Ishikawa (cell line): ENCODE data around the gene MATN3.

ENCODE experiments used
- CEBPB ChIP-seq: IDR thresholded peaks from 2 replicates; pipeline ENCODE4 v1.6.1; 2012
- CREB1 ChIP-seq: IDR thresholded peaks from 2 replicates; pipeline ENCODE4 v1.6.1; 2012; ENCODE audit warnings: low read depth
- EGR1 ChIP-seq: IDR thresholded peaks from 2 replicates; pipeline ENCODE4 v1.6.1; 2012
- EP300 ChIP-seq: IDR thresholded peaks from 2 replicates; pipeline ENCODE4 v1.6.1; 2012; ENCODE audit warnings: borderline replicate concordance
- FOXM1 ChIP-seq: IDR thresholded peaks from 2 replicates; pipeline ENCODE4 v1.6.1; 2012; ENCODE audit warnings: low read depth, borderline replicate concordance
- MAX ChIP-seq: IDR thresholded peaks from 2 replicates; pipeline ENCODE4 v1.6.1; 2012
- NFIC ChIP-seq: IDR thresholded peaks from 2 replicates; pipeline ENCODE4 v1.6.1; 2012
- RAD21 ChIP-seq: IDR thresholded peaks from 2 replicates; pipeline ENCODE4 v1.6.1; 2012; ENCODE audit warnings: low read depth
- REST ChIP-seq: IDR thresholded peaks from 2 replicates; pipeline ENCODE4 v1.6.1; 2012; ENCODE audit warnings: low read depth, mild to moderate bottlenecking
- TAF1 ChIP-seq: IDR thresholded peaks from 2 replicates; pipeline ENCODE4 v1.6.1; 2012; ENCODE audit warnings: low read depth, mild to moderate bottlenecking
- TCF12 ChIP-seq: IDR thresholded peaks from 2 replicates; pipeline ENCODE4 v1.6.1; 2012; ENCODE audit warnings: low read depth
- TEAD4 ChIP-seq: IDR thresholded peaks from 2 replicates; pipeline ENCODE4 v1.6.1; 2012
- USF1 ChIP-seq: IDR thresholded peaks from 2 replicates; pipeline ENCODE4 v1.6.1; 2012
- YY1 ChIP-seq: IDR thresholded peaks from 2 replicates; pipeline ENCODE4 v1.6.1; 2012; ENCODE audit warnings: low read depth
- ZBTB7A ChIP-seq: IDR thresholded peaks from 2 replicates; pipeline ENCODE4 v1.6.1; 2012; ENCODE audit warnings: low read depth

The MATN3 gene

GRCh38 chr2:19993731-19994130 lies 18.7 kb downstream of the MATN3 start:
- TF ChIP-seq EP300, result no peak
- no peak for TF ChIP-seq TAF1
- no peak for TF ChIP-seq TCF12
- no peak for TF ChIP-seq USF1
- no peak for TF ChIP-seq YY1

GRCh38 chr2:19991895-19992294 lies 20.6 kb downstream of the MATN3 start:
- TF ChIP-seq REST, result no peak
- no peak for TF ChIP-seq EP300
- TF ChIP-seq TCF12, result no peak
- TF ChIP-seq CREB1, result no peak
- no peak for TF ChIP-seq ZBTB7A
- TF ChIP-seq RAD21, result no peak
- no peak for TF ChIP-seq TEAD4
- TF ChIP-seq EGR1, result no peak
- TF ChIP-seq FOXM1, result no peak
- TF ChIP-seq CEBPB, result no peak
- TF ChIP-seq USF1, result no peak
- TF ChIP-seq TAF1, result no peak
- no peak for TF ChIP-seq NFIC
- TF ChIP-seq MAX, result no peak
- TF ChIP-seq YY1, result no peak

- no peak for TF ChIP-seq EP300
- no peak for TF ChIP-seq TCF12
- no peak for TF ChIP-seq CREB1
- TF ChIP-seq FOXM1, result no peak
- TF ChIP-seq YY1, result no peak
- no peak for TF ChIP-seq USF1
- no peak for TF ChIP-seq RAD21
- TF ChIP-seq MAX, result no peak
- TF ChIP-seq REST, result no peak
- TF ChIP-seq TEAD4, result no peak
- TF ChIP-seq CEBPB, result no peak
- TF ChIP-seq TAF1, result no peak
- no peak for TF ChIP-seq NFIC
- no peak for TF ChIP-seq EGR1
Observed at GRCh38 chr2:19990416-19990728, 22.1 kb downstream of the MATN3 start.

GRCh38 chr2:19989667-19990415 lies 22.6 kb downstream of the MATN3 start, which contains the start of gene WDR35:
Gene WDR35 (minus strand): TSS chr2:19990105. CDS start chr2:19990015, 90 bp downstream.
- TF ChIP-seq ZBTB7A (no peak), CEBPB (no peak), RAD21 (no peak), TCF12 (no peak; the same call in 1 of the 2 replicates), NFIC (no peak), CREB1 (no peak), TAF1 (peak; percentile 61; the same call in 1 of the 2 replicates), YY1 (peak; percentile 26; the same call in 1 of the 2 replicates), MAX (peak; percentile 93), USF1 (peak; percentile 25; the same call in 1 of the 2 replicates), TEAD4 (no peak), EP300 (no peak), EGR1 (peak; percentile 75), REST (no peak), FOXM1 (no peak)
